GM18517 (cell line): ENCODE results near the gene TMCO4.

ENCODE experiments used
- ATAC-seq: cut with Tn5 transposase; IDR thresholded peaks from one replicate; pipeline ENCODE4 v1.9.1; 2021; ENCODE audit warnings: mild to moderate bottlenecking, moderate library complexity; ENCODE audit not compliant: unreplicated experiment

TMCO4 gene

DNA sequence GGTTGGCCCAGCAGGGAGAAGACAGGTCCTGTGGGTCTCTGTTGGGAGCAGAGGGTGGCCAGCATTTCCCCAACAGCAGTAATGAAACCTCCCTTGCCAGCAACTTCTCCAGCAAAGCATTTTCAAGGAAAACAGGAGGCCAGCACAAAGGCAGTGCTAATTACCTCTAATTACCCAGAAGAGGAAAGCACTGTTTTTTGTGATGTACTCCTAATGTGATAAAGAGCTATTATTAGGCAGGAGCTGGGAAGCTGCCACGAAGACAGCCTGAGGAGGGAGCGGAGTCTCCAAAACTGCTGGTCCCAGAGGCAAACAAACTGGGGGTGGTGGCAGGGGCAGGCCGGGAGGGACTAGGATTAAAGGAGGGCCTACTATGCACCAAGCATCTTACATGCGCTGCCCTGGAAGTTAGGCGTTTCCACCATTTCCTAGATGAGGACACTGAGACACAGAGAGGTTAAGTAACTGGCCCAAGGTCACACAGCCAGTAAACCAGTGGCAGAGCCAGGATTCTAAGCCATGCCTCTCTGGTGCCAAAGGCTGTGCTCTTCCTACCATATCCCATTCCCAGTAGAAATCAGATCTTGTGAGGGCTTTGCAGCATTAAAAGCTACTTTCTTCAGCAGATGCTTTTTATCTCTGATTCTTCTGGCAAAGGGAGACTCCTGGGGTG is 110.5 kb downstream of the TMCO4 start:
- no peak for ATAC-seq

- no peak for ATAC-seq
Measured at GRCh38 chr1:19688041-19688842, 111.5 kb downstream of the TMCO4 start.

DNA sequence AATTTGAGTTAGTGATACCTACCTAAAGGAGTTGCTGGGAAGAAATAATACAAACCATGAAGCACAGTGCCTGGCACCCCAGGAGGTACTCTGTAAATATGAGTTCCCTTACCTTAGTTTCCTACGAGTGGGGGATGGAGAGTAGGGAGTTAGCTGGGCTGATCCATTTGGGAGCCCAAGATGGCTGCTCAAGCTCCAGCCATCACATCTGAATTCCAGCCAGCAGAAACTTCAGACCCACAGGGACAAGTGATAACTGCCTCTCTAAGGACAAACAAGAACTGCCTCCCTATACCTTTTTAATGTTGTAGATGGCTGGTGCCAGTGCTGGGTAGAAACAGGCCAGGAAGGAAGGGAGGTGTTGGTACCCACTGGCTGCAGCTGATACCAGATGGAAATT is 112.3 kb downstream of the TMCO4 start:
- no peak for ATAC-seq

GRCh38 chr1:19685994-19686393 is 113.7 kb downstream of the TMCO4 start:
- ATAC-seq, result no peak

- no peak for ATAC-seq
Measured at GRCh38 chr1:19684677-19685076, 115.0 kb downstream of the TMCO4 start.

DNA sequence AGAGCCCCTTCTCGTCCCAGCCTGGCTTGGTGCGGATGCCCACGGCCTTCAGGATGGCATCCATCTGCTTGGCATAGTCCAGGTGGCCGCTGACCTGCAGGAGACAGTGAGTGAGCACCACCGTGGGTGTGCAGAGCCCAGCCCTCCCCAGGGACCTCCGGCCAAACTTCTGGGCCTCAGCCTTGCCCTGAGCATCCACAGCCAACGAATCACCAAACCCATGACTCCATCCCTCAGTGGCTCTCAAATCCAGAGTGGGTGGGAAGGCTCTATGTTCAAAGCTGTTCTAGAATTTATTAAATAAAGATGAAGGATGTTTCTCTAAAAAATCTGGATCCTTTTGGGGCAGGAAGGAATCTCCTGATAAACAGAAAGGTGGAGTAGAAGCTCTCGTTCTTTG is 116.4 kb downstream of the TMCO4 start:
- no peak for ATAC-seq

DNA sequence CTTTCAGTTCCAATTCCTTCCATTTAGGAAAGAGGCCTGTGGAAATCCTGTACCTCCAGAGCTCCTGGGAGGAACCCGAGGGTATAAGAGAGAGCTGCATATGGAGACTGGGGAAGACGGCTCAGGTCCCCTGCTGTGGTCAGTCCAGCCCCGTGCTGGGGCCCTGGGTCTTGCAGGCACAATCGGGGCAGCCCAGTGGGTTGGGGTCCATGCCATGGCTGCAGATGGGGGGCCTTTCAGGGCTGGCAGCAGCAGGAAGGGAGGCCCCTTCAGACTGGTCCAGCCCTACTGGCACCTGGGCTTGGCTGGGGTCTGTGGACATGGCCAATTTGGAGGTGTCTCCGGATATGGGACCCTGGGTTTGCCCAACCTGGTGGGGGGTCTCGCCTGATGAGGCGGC is 116.8 kb downstream of the TMCO4 start:
- no peak for ATAC-seq

DNA sequence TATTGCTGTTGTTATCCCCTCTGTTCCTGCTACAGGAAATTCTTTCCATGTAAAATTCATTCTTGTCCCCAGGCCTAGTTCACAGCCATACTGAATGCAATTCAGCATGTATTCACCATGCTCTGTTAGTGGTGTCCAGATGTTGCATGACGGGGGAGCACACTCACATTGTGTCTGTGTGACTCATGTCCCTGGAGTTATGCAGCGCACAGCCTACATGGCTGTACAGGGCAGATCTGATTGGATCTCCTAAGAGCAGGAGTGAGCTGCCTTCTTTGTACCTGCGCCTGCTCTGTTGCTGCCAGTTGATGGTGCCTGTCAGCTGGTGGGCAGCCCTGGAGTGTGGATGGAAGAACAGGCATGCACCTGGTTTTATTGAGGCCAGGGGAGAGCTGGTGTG is 117.5 kb downstream of the TMCO4 start:
- no peak for ATAC-seq

- ATAC-seq, result no peak
Measured at GRCh38 chr1:19680644-19681043, 119.1 kb downstream of the TMCO4 start.

- no peak for ATAC-seq
Measured at GRCh38 chr1:19679691-19680090, 120.0 kb downstream of the TMCO4 start.

GRCh38 chr1:19678931-19679453 is 120.7 kb downstream of the TMCO4 start:
- ATAC-seq, result no peak

GRCh38 chr1:19678493-19678892 is 121.2 kb downstream of the TMCO4 start:
- no peak for ATAC-seq

- no peak for ATAC-seq
Measured at GRCh38 chr1:19676438-19676922, 123.2 kb downstream of the TMCO4 start.

GRCh38 chr1:19675797-19676196 is 123.9 kb downstream of the TMCO4 start:
- ATAC-seq, result no peak

GRCh38 chr1:19672237-19672636 is 127.5 kb downstream of the TMCO4 start:
- ATAC-seq, result no peak

GRCh38 chr1:19670787-19671186 is 128.9 kb downstream of the TMCO4 start:
- ATAC-seq, result no peak

GRCh38 chr1:19668888-19669287 is 130.8 kb downstream of the TMCO4 start:
- no peak for ATAC-seq

DNA sequence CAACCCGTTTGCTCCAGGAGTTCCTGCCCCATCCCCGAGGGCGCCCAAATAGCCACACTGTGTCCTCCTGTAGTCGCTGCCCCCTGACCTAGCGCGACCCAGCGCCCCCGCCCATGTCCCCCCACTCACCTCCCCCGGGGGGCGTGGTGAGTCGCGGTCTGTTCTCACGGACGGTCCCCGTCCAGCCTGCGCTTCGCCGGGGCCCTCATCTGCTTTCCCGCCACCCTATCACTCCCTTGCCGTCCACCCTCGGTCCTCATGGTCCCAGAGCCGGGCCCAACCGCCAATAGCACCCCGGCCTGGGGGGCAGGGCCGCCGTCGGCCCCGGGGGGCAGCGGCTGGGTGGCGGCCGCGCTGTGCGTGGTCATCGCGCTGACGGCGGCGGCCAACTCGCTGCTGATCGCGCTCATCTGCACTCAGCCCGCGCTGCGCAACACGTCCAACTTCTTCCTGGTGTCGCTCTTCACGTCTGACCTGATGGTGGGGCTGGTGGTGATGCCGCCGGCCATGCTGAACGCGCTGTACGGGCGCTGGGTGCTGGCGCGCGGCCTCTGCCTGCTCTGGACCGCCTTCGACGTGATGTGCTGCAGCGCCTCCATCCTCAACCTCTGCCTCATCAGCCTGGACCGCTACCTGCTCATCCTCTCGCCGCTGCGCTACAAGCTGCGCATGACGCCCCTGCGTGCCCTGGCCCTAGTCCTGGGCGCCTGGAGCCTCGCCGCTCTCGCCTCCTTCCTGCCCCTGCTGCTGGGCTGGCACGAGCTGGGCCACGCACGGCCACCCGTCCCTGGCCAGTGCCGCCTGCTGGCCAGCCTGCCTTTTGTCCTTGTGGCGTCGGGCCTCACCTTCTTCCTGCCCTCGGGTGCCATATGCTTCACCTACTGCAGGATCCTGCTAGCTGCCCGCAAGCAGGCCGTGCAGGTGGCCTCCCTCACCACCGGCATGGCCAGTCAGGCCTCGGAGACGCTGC is 133.9 kb downstream of the TMCO4 start:
- no peak for ATAC-seq

DNA sequence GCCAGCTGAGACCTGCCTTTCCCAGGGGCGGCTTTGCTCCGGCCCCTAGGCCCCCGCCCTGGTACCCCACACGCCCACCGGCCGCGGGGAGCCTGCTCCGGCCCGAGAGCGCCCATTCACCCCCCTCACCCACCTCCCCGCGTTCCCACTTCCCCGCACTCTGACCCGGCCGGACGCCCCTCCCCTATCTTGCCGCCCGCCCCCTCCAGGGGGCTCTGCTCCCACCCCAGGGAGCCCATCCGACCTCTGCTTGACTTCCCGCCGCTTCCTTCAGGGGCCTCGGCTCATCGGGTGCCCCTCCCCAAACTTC is 134.6 kb downstream of the TMCO4 start:
- no peak for ATAC-seq

GRCh38 chr1:19664453-19665185 is 135.1 kb downstream of the TMCO4 start, which contains the start of gene HTR6:
HTR6 (plus strand) TSS chr1:19664875; CDS start chr1:19665754, 879 bp downstream.
- no peak for ATAC-seq
